Fibroblast of skin of back (primary cell): ENCODE data around the gene RAG1.

Source experiments
- DNase-seq: peaks from one replicate; pipeline ENCODE4 v3.0.0-alpha.2; 2013

Gene RAG1

GRCh38 chr11:36590513-36590912, 22.7 kb downstream of the RAG1 start:
- no peak for DNase-seq

GRCh38 chr11:36591433-36591832, 23.6 kb downstream of the RAG1 start:
- DNase-seq, result no peak

- DNase-seq, result peak; percentile 95
These were observed 26.6 kb downstream of the RAG1 start, which contains the start of gene IFTAP for GRCh38 chr11:36594316-36594989. IFTAP (plus strand) TSS chr11:36594502; CDS start chr11:36610104, 15,602 bp downstream.

GRCh38 chr11:36596880-36597279, 29.1 kb downstream of the RAG1 start:
- no peak for DNase-seq

- no peak for DNase-seq
These were observed 30.2 kb downstream of the RAG1 start, which contains the start of gene RAG2 for GRCh38 chr11:36598051-36598450. RAG2 (minus strand) TSS chr11:36598236; CDS start chr11:36594168, 4,068 bp downstream.

GRCh38 chr11:36600180-36600579, 32.4 kb downstream of the RAG1 start:
- DNase-seq, result no peak

- DNase-seq, result no peak
These were observed 33.3 kb downstream of the RAG1 start for GRCh38 chr11:36601155-36601554.

- no peak for DNase-seq
These were observed 34.3 kb downstream of the RAG1 start for GRCh38 chr11:36602135-36602534.

- DNase-seq, result no peak
These were observed 37.7 kb downstream of the RAG1 start for GRCh38 chr11:36605221-36606216.

- DNase-seq, result no peak
These were observed 40.8 kb downstream of the RAG1 start for GRCh38 chr11:36608491-36609199.

GRCh38 chr11:36609383-36609782, 41.6 kb downstream of the RAG1 start:
- DNase-seq, result no peak

- DNase-seq, result no peak
These were observed 48.0 kb downstream of the RAG1 start for GRCh38 chr11:36615826-36616225.

- DNase-seq, result no peak
These were observed 49.9 kb downstream of the RAG1 start for GRCh38 chr11:36617543-36618362.

- no peak for DNase-seq
These were observed 50.7 kb downstream of the RAG1 start for GRCh38 chr11:36618363-36619047.

- peak; percentile 22 for DNase-seq
These were observed 51.7 kb downstream of the RAG1 start for GRCh38 chr11:36619502-36619901.

- DNase-seq, result no peak
These were observed 52.4 kb downstream of the RAG1 start for GRCh38 chr11:36620246-36620645.

GRCh38 chr11:36622431-36623136, 54.8 kb downstream of the RAG1 start:
- DNase-seq, result peak; percentile 48

- no peak for DNase-seq
These were observed 55.7 kb downstream of the RAG1 start for GRCh38 chr11:36623494-36623893.

GRCh38 chr11:36627006-36627405, 59.2 kb downstream of the RAG1 start:
- DNase-seq, result no peak

- no peak for DNase-seq
These were observed 59.7 kb downstream of the RAG1 start for GRCh38 chr11:36627471-36627870.

GRCh38 chr11:36628141-36628540, 60.3 kb downstream of the RAG1 start:
- DNase-seq, result no peak
